Heart right ventricle (tissue), 16 donors: ENCODE measurements around the gene DLX2. TPM values are rescaled to one million over a fixed set of nuclear protein-coding genes. Genes with fewer than 3 reads are reported as not detected.
"Not testable (repeated sequence)": the region's sequence is repeated elsewhere in the genome, so short reads cannot be mapped to it uniquely, and the experiment has no call there.

Experiments used
- ATAC-seq, 8 donors: fragments of 200-7000 bp; cut with Tn5 transposase; one replicate each; pipeline ENCODE4 v1.9.1; 2020; ENCODE audit warnings: mild to moderate bottlenecking in 8 of 8, moderate library complexity in 8 of 8, moderate number of reproducible peaks in 1 of 8
- DNase-seq, 2 donors: peaks; one replicate each; pipeline ENCODE4 v3.0.0-alpha.2; 2020
- H3K27ac ChIP-seq, 10 donors: fragments of 200-600 bp; sonication (generic) in 2 of 10; one replicate each; pipeline versions ENCODE4 v1.5.0 to v1.8.0; 2020 to 2022; ENCODE audit warnings: mild to moderate bottlenecking in 3 of 10
- H3K27me3 ChIP-seq, 7 donors: fragments of 200-600 bp; one replicate each; pipeline ENCODE4 v1.8.0; 2021 to 2022; ENCODE audit warnings: mild to moderate bottlenecking in 2 of 7
- H3K36me3 ChIP-seq, 9 donors: fragments of 200-600 bp; sonication (generic) in 1 of 9; one replicate each; pipeline versions ENCODE4 v1.5.0 to v1.8.0; 2020 to 2022; ENCODE audit warnings: mild to moderate bottlenecking in 2 of 9
- H3K4me1 ChIP-seq, 9 donors: fragments of 200-600 bp; sonication (generic) in 1 of 9; one replicate each; pipeline versions ENCODE4 v1.5.0 to v1.8.0; 2020 to 2022; ENCODE audit warnings: mild to moderate bottlenecking in 4 of 9
- H3K4me3 ChIP-seq, 10 donors: fragments of 200-600 bp; sonication (generic) in 2 of 10; one replicate each; pipeline versions ENCODE4 v1.5.0 to v1.8.0; 2020 to 2022; ENCODE audit warnings: mild to moderate bottlenecking in 7 of 10, moderate library complexity in 2 of 10
- H3K9me3 ChIP-seq, 11 donors: fragments of 200-600 bp in 10 of 11; sonication (generic) in 2 of 11; one replicate each; pipeline versions ENCODE4 v1.5.0 to v1.8.0; 2013 to 2022; ENCODE audit warnings: mild to moderate bottlenecking in 2 of 11, control low read depth in 1 of 11, moderate library complexity in 1 of 11
- CTCF ChIP-seq, 9 donors: fragments of 200-600 bp; sonication (generic) in 2 of 9; IDR thresholded peaks; one replicate each; pipeline versions ENCODE4 v1.5.0 to v1.8.0; 2021 to 2022; ENCODE audit warnings: antibody characterized with exemption in 9 of 9, mild to moderate bottlenecking in 5 of 9, moderate library complexity in 1 of 9
- WGBS, 2 donors: extraction: QIAGEN DNeasy Blood & Tissue Kit; methylation state at CpG; one replicate each; pipeline ENCODE4 v1.1.7; 2013; ENCODE audit warnings: inconsistent platforms in 1 of 2; 5-methylcytosine and 5-hydroxymethylcytosine counted together
- intact Hi-C, 10 donors: fragments of 100-400 bp; cut with DNase I; formaldehyde crosslinking; loops; one replicate each; pipeline versions ENCODE4 v1.11.1 to v1.14.2; 2022
- polyA plus RNA-seq, 2 donors: library from polyadenylated mRNA; stranded (reverse); fragments of 200-250 nt; gene quantifications; one replicate each; pipeline ENCODE4 v1.2.3, GENCODE V29; 2013
- total RNA-seq, 10 donors: library from RNA; stranded (reverse); fragmentation: NEBNext Ultra II Directional in 3 of 10; extraction: Animal tissue kit (Norgen Biotek cat#: 25700) in 3 of 10; gene quantifications; one replicate each; pipeline versions ENCODE4 v1.2.1 to v1.2.4, GENCODE V29; 2021 to 2023
- donor health status: Arrhythmogenic right ventricular cardiomyopathy.
- donor health status: ischemic (EF 13 %, LVEDD 7.1; RV severe dilation, severe dysfunction).
- donor health status: healthy with polysubstance abuse.
- donor health status: DM: no; HTN: yes; CAD: no.
- donor health status: DM: no; HTN: no; CAD: no.
- donor health status: ischemic (EF 25% LVEDD 6.9; RV normal size, moderate dysfunction).
- donor health status: ischemic (EF 25% LVEDD 5.7; RV mildly dilated, moderate dysfunction).
- donor health status: healthy.
- donor health status: DM: yes; HTN: yes; CAD: no.
- donor health status: Ischemic cardiomyopathy.
- donor health status: ischemic (EF 35%, LVEDD 5.7; RV mildly dilated, moderate dysfunction).
- donor health status: nonischemic (EF 11% LVEDD 7.7; RV severe dilation, severe dysfunction).
- donor health status: DM: yes; HTN: yes; CAD: no.
- donor health status: PGD.
- donor health status: ischemic (EF 29% LVEDD 5.4; RV normal size, mild dysfunction).
- donor health status: nonischemic (EF 23%, LVEDD 6.1; RV moderate dilation, normal function).

DLX2 gene
- total and polyA plus RNA-seq, 12 donors = 0.11 TPM; not detected in 11

GRCh38 chr2:172065111-172065510, 37.6 kb downstream of the DLX2 start:
- no peak for DNase-seq
- H3K27ac ChIP-seq = no peak overlapping the region
- ATAC-seq = no peak
- WGBS, 2 donors = 95 to 96% methylated on average over 4 of the region's 4 CpGs
- TF ChIP-seq CTCF (IDR thresholded peaks at IDR 0.05) = no peak
- no peaks in the 10 kb centered on the region for H3K9me3 ChIP-seq
- H3K36me3 ChIP-seq = peaks cover 0 to 16% (median 0%) of the 10 kb centered on the region in 9 donors
- H3K4me3 ChIP-seq = no peak overlapping the region
- intact Hi-C loops = no loop called here
- no peaks in the 10 kb centered on the region for H3K27me3 ChIP-seq
- H3K4me1 ChIP-seq = no peaks in the 10 kb centered on the region

GRCh38 chr2:172063446-172063845, 39.3 kb downstream of the DLX2 start:
- ATAC-seq = no peak

GRCh38 chr2:172062402-172063004, 40.2 kb downstream of the DLX2 start:
- peaks cover 0 to 16% (median 0%) of the 10 kb centered on the region in 9 donors for H3K36me3 ChIP-seq
- no peaks in the 10 kb centered on the region for H3K9me3 ChIP-seq
- H3K4me1 ChIP-seq = no peaks in the 10 kb centered on the region
- no peak for DNase-seq
- no peak for ATAC-seq
- H3K4me3 ChIP-seq = no peak overlapping the region
- no peaks in the 10 kb centered on the region for H3K27me3 ChIP-seq
- TF ChIP-seq CTCF (IDR thresholded peaks at IDR 0.05) = no peak
- 92 to 97% methylated on average over 1 of the region's 1 CpG for WGBS, 2 donors
- intact Hi-C loops = no loop called here
- H3K27ac ChIP-seq = no peak overlapping the region

More at GRCh38 chr2:172063446-172063845, 39.3 kb downstream of the DLX2 start:
- no peaks in the 10 kb centered on the region for H3K27me3 ChIP-seq
- no peak for TF ChIP-seq CTCF (IDR thresholded peaks at IDR 0.05)
- intact Hi-C loops = no loop called here
- H3K9me3 ChIP-seq = no peaks in the 10 kb centered on the region
- no peak overlapping the region for H3K27ac ChIP-seq
- WGBS, 2 donors = 83 to 86% methylated on average over 9 of the region's 9 CpGs
- H3K4me3 ChIP-seq = no peak overlapping the region
- no peak for DNase-seq
- no peaks in the 10 kb centered on the region for H3K4me1 ChIP-seq
- peaks cover 0 to 16% (median 0%) of the 10 kb centered on the region in 9 donors for H3K36me3 ChIP-seq

- H3K27me3 ChIP-seq, H3K9me3 ChIP-seq, DNase-seq, H3K27ac ChIP-seq, H3K4me1 ChIP-seq, ATAC-seq, H3K4me3 ChIP-seq, intact Hi-C loops: not testable (repeated sequence)
- H3K36me3 ChIP-seq = peaks cover 0 to 11% (median 0%) of the 10 kb centered on the region in 9 donors
- WGBS, 2 donors = 93 to 98% methylated on average over 5 of the region's 5 CpGs
Measured at GRCh38 chr2:172060118-172060517, 42.6 kb downstream of the DLX2 start.

GRCh38 chr2:172058660-172059059, 44.0 kb downstream of the DLX2 start:
- ATAC-seq (no peak), DNase-seq (no peak)
- TF ChIP-seq CTCF (IDR thresholded peaks at IDR 0.05) = no peak
- Histone ChIP-seq H3K27me3 (no peaks in the 10 kb centered on the region), H3K4me3 (no peak overlapping the region), H3K36me3 (peaks cover 0 to 8% (median 0%) of the 10 kb centered on the region in 9 donors), H3K4me1 (no peaks in the 10 kb centered on the region), H3K27ac (no peak overlapping the region), H3K9me3 (no peaks in the 10 kb centered on the region)
- WGBS, 2 donors = 97 to 99% methylated on average over 5 of the region's 5 CpGs
- intact Hi-C loops = no loop called here
